K562 (cell line): ENCODE results near the gene CKS2. TPM values are rescaled to one million over a fixed set of nuclear protein-coding genes. Genes with fewer than 3 reads are reported as not detected.

Experiments
- CBFB ChIP-seq: sonication (generic); formaldehyde crosslinking; IDR thresholded peaks from 2 replicates; pipeline ENCODE4 v1.4.0; 2020; ENCODE audit warnings: mild to moderate bottlenecking, missing genetic modification reagents
- CREBBP ChIP-seq: IDR thresholded peaks from one replicate; pipeline ENCODE4 v1.6.1; 2012; ENCODE audit warnings: low read depth, mild to moderate bottlenecking, control low read depth, inconsistent platforms, low read length
- EHMT2 ChIP-seq: fragments of 450-650 bp; IDR thresholded peaks from 2 replicates; pipeline ENCODE4 v1.6.1; 2018; ENCODE audit warnings: antibody characterized with exemption
- ELF1 ChIP-seq: fragments of 200-800 bp; sonication (Bioruptor generic); IDR thresholded peaks from 2 replicates; pipeline ENCODE4 v1.6.1; 2016; ENCODE audit warnings: missing genetic modification characterization, missing compliant biosample characterization
- FOXP1 ChIP-seq: sonication (generic); formaldehyde crosslinking; IDR thresholded peaks from 2 replicates; pipeline ENCODE4 v1.8.0; 2022; ENCODE audit warnings: mild to moderate bottlenecking, missing genetic modification reagents
- GABPA ChIP-seq: fragments of 200-800 bp; sonication (Bioruptor generic); conservative IDR thresholded peaks from 2 replicates; pipeline ENCODE4 v1.6.1; 2016; ENCODE audit warnings: low read depth, missing genetic modification characterization, missing compliant biosample characterization
- JUN ChIP-seq, 2 experiments: sonication (generic) in 1 of 2; formaldehyde crosslinking in 1 of 2; IDR thresholded peaks; 2 replicates each; pipeline versions ENCODE4 v1.6.1 to v1.8.0; 2012 to 2022; ENCODE audit warnings: borderline replicate concordance in 2 of 2, mild to moderate bottlenecking in 2 of 2, improper control_type of control experiment in 1 of 2, low read depth in 1 of 2, low read length in 1 of 2, missing genetic modification reagents in 1 of 2
- MTA2 ChIP-seq: fragments of 450-650 bp; IDR thresholded peaks from 2 replicates; pipeline ENCODE4 v1.6.1; 2016; ENCODE audit warnings: low read depth
- NFYB ChIP-seq: IDR thresholded peaks from 2 replicates; pipeline ENCODE4 v1.6.1; 2011; ENCODE audit warnings: mild to moderate bottlenecking, moderate library complexity; ENCODE audit not compliant: insufficient read length; ENCODE audit errors: extremely low read depth
- RUNX1 ChIP-seq: sonication (generic); IDR thresholded peaks from 2 replicates; pipeline ENCODE4 v1.6.1; 2016; ENCODE audit warnings: antibody characterized with exemption, low read depth
- SNIP1 ChIP-seq: fragments of 450-650 bp; IDR thresholded peaks from 2 replicates; pipeline ENCODE4 v1.7.1; 2017; ENCODE audit warnings: low read depth, mild to moderate bottlenecking
- SNRNP70 ChIP-seq: fragments of 200-400 bp; formaldehyde crosslinking; optimal IDR thresholded peaks from 2 replicates; pipeline ENCODE3; 2017; ENCODE audit warnings: low read depth, low read length
- TAF7 ChIP-seq: fragments of 450-650 bp; IDR thresholded peaks from 2 replicates; pipeline ENCODE4 v1.6.1; 2016; ENCODE audit warnings: missing genetic modification characterization, missing compliant biosample characterization
- TBL1XR1 ChIP-seq, 2 experiments: IDR thresholded peaks; 2 replicates each; pipeline ENCODE4 v1.6.1; 2012; ENCODE audit warnings: improper control_type of control experiment in 2 of 2, low read length in 2 of 2, mild to moderate bottlenecking in 1 of 2
- TRIM25 ChIP-seq: fragments of 450-650 bp; IDR thresholded peaks from 2 replicates; pipeline ENCODE4 v1.7.0; 2016; ENCODE audit warnings: borderline replicate concordance
- ZNF217 ChIP-seq: sonication (generic); formaldehyde crosslinking; IDR thresholded peaks from 2 replicates; pipeline ENCODE4 v1.8.0; 2022; ENCODE audit warnings: mild to moderate bottlenecking, missing genetic modification reagents
- ZNF354B ChIP-seq: fragments of 250-450 bp; sonication (Bioruptor Pico); IDR thresholded peaks from 2 replicates; pipeline ENCODE4 v1.4.0; 2020
- polyA plus RNA-seq, 8 experiments: library from polyadenylated mRNA; depleted of rRNA in 4 of 8; stranded (reverse) in 5 of 8; unstranded in 3 of 8; fragments of >200 nt; fragmentation: Nextera tagmentation in 2 of 8; fragmentation: Illumina TruSeq in 1 of 8; extraction: Ambion mirVana in 2 of 8; extraction: Trizol in 1 of 8; gene quantifications; 2 replicates each; pipeline versions ENCODE4 v1.2.1 to v1.2.3, GENCODE V29; 2011 to 2014; ENCODE audit warnings: inconsistent platforms in 1 of 8, missing spikeins in 1 of 8
- total RNA-seq, 7 experiments: library from RNA; depleted of rRNA in 6 of 7; stranded (reverse); fragments of >200 nt in 6 of 7; fragmentation: Illumina TruSeq in 2 of 7; extraction: Trizol in 2 of 7; gene quantifications; 2 replicates each; pipeline versions ENCODE4 v1.2.1 to v1.2.3, GENCODE V29; 2011 to 2021; ENCODE audit warnings: low replicate concordance in 1 of 7
- TF ChIP-seq, protein P1 (sequence below): fragments of 200-800 bp; sonication (Bioruptor generic); IDR thresholded peaks from 2 replicates; pipeline ENCODE4 v1.6.1; 2017; ENCODE audit warnings: missing genetic modification characterization, missing compliant biosample characterization
- TF ChIP-seq, protein P2 (sequence below): IDR thresholded peaks from 2 replicates; pipeline ENCODE4 v1.6.1; 2011; ENCODE audit warnings: borderline replicate concordance, low read depth, mild to moderate bottlenecking, moderate library complexity, low read length; ENCODE audit not compliant: insufficient read depth, poor library complexity, severe bottlenecking
- TF ChIP-seq, protein P3 (sequence below): fragments of 450-650 bp; IDR thresholded peaks from 2 replicates; pipeline ENCODE4 v1.6.1; 2016
- TF ChIP-seq, protein P4 (sequence below): sonication (generic); formaldehyde crosslinking; IDR thresholded peaks from 2 replicates; pipeline ENCODE4 v1.9.0; 2022; ENCODE audit warnings: mild to moderate bottlenecking, missing genetic modification reagents

Gene CKS2
- total and polyA plus RNA-seq, 9 of the 15 experiments (the other 6 are each of a cell fraction or from before 2014, with no cell fraction given): 123 to 941 (median 321) TPM

- TF ChIP-seq, protein P1, sequence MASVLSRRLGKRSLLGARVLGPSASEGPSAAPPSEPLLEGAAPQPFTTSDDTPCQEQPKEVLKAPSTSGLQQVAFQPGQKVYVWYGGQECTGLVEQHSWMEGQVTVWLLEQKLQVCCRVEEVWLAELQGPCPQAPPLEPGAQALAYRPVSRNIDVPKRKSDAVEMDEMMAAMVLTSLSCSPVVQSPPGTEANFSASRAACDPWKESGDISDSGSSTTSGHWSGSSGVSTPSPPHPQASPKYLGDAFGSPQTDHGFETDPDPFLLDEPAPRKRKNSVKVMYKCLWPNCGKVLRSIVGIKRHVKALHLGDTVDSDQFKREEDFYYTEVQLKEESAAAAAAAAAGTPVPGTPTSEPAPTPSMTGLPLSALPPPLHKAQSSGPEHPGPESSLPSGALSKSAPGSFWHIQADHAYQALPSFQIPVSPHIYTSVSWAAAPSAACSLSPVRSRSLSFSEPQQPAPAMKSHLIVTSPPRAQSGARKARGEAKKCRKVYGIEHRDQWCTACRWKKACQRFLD (CRISPR knock-in tag): no peak
- no peak for TF ChIP-seq SNRNP70
- TF ChIP-seq ELF1 (tag): peak; percentile 95
- TF ChIP-seq FOXP1 (CRISPR knock-in tag): peak; percentile 87
- TF ChIP-seq, protein P2, sequence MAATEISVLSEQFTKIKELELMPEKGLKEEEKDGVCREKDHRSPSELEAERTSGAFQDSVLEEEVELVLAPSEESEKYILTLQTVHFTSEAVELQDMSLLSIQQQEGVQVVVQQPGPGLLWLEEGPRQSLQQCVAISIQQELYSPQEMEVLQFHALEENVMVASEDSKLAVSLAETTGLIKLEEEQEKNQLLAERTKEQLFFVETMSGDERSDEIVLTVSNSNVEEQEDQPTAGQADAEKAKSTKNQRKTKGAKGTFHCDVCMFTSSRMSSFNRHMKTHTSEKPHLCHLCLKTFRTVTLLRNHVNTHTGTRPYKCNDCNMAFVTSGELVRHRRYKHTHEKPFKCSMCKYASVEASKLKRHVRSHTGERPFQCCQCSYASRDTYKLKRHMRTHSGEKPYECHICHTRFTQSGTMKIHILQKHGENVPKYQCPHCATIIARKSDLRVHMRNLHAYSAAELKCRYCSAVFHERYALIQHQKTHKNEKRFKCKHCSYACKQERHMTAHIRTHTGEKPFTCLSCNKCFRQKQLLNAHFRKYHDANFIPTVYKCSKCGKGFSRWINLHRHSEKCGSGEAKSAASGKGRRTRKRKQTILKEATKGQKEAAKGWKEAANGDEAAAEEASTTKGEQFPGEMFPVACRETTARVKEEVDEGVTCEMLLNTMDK: peak; percentile 39
- TF ChIP-seq ZNF217: no peak
- TF ChIP-seq TAF7 (tag): no peak
- TF ChIP-seq, protein P3, sequence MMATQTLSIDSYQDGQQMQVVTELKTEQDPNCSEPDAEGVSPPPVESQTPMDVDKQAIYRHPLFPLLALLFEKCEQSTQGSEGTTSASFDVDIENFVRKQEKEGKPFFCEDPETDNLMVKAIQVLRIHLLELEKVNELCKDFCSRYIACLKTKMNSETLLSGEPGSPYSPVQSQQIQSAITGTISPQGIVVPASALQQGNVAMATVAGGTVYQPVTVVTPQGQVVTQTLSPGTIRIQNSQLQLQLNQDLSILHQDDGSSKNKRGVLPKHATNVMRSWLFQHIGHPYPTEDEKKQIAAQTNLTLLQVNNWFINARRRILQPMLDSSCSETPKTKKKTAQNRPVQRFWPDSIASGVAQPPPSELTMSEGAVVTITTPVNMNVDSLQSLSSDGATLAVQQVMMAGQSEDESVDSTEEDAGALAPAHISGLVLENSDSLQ: peak; percentile 41; the same call in 1 of the 2 replicates
- no peak for TF ChIP-seq ZNF354B (CRISPR knock-in tag)
- TF ChIP-seq, protein P4, sequence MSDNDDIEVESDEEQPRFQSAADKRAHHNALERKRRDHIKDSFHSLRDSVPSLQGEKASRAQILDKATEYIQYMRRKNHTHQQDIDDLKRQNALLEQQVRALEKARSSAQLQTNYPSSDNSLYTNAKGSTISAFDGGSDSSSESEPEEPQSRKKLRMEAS (CRISPR knock-in tag): peak; percentile 96
- TF ChIP-seq GABPA (tag): peak; percentile 99
- TF ChIP-seq JUN (IDR thresholded peaks at IDR 0.05; ENCODE audit: borderline replicate concordance, low read depth, low read length): no peak; the same call in 1 of the 2 replicates
- peak; percentile 81; the same call in 1 of the 2 replicates for TF ChIP-seq JUN (CRISPR knock-in tag; IDR thresholded peaks at IDR 0.05; ENCODE audit: borderline replicate concordance)
- TF ChIP-seq TBL1XR1 (IDR thresholded peaks at IDR 0.05; ENCODE audit: low read length in 2 of 2): peak; percentile 25 to 75; a peak in 1 of 4 replicates
- no peak for TF ChIP-seq NFYB
- no peak for TF ChIP-seq EHMT2
- 0 out of 2 replicates have a peak, but pooled peaks have one; percentile 50 for TF ChIP-seq CBFB (CRISPR knock-in tag)
- TF ChIP-seq CREBBP: no peak
- TF ChIP-seq RUNX1: no peak
- TF ChIP-seq MTA2: no peak
- no peak for TF ChIP-seq TRIM25
- no peak for TF ChIP-seq SNIP1
These were observed 7.4 kb downstream of the CKS2 start, which contains the start of gene SECISBP2 (continued) for GRCh38 chr9:89318123-89319014.
